ENCODE results near the gene ARHGAP40.

DNA sequence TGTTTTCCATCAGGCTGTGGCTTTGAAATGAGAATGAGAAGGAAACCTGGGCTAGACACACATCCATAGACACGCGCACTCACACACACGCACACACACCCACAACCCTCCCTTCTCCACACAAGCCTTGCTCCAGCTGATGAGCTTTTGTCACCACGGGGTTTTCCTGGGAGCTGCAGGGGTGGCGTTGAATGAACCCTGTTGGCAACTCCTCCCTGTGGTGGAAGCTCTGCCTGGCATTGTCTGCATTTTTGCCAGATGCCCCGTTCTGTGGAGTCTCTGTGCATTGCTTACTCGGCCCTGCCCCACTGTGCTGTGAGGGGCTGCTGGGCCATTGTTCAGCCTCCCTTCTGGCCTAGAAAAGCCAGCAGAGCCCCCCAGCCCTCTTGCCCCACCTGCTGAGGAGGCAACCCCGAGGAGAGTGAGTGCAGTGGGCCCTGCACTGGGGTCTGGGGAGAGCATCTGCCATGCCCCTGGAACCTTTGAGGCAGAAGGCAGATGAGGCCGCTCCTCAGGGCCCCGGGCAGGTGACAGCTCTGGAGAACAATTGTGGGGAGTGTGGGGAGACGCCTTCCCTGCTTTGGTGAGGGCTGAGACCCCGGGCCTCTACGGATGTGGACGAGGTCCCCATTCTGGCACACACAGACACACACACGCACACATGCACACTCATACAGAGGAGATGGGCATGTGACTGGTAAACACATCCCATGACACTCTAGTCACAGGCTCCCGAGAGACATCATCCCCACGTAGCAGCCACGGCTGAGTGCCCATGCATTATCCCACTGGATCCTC is 10.7 kb upstream of the ARHGAP40 start:
- no peak for TF ChIP-seq POLR2AphosphoS5 (IDR thresholded peaks at IDR 0.05)
- TF ChIP-seq, protein P1, sequence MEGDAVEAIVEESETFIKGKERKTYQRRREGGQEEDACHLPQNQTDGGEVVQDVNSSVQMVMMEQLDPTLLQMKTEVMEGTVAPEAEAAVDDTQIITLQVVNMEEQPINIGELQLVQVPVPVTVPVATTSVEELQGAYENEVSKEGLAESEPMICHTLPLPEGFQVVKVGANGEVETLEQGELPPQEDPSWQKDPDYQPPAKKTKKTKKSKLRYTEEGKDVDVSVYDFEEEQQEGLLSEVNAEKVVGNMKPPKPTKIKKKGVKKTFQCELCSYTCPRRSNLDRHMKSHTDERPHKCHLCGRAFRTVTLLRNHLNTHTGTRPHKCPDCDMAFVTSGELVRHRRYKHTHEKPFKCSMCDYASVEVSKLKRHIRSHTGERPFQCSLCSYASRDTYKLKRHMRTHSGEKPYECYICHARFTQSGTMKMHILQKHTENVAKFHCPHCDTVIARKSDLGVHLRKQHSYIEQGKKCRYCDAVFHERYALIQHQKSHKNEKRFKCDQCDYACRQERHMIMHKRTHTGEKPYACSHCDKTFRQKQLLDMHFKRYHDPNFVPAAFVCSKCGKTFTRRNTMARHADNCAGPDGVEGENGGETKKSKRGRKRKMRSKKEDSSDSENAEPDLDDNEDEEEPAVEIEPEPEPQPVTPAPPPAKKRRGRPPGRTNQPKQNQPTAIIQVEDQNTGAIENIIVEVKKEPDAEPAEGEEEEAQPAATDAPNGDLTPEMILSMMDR (IDR thresholded peaks at IDR 0.05 in 8 of 11, conservative IDR thresholded peaks at IDR 0.05 in 3 of 11) = no peak
- TF ChIP-seq POLR2A (IDR thresholded peaks at IDR 0.05) = no peak

Data from spleen (tissue), 7 donors.